Activated CD4-positive, alpha-beta T cell treated with anti-CD3 and anti-CD28 coated beads, Interleukin-2, amount 10 ng/mL, durations not matched to agents 24 days and 14 days (primary cell): Measurements from ENCODE around the gene CEBPA. TPM values are rescaled to one million over a fixed set of nuclear protein-coding genes. Genes with fewer than 3 reads are reported as not detected.

Source experiments
- DNase-seq: peaks from one replicate; pipeline ENCODE4 v3.0.0; 2022
- H3K27ac Mint-ChIP-seq: one replicate; pipeline ENCODE4 v1.8.0; 2022; ENCODE audit warnings: mild to moderate bottlenecking, mixed read lengths
- H3K27me3 Mint-ChIP-seq: one replicate; pipeline ENCODE4 v1.8.0; 2022; ENCODE audit warnings: mixed read lengths
- H3K36me3 Mint-ChIP-seq: one replicate; pipeline ENCODE4 v1.8.0; 2022; ENCODE audit warnings: low read depth, mild to moderate bottlenecking, mixed read lengths
- H3K4me1 Mint-ChIP-seq: one replicate; pipeline ENCODE4 v1.8.0; 2021; ENCODE audit warnings: mixed read lengths
- H3K4me3 Mint-ChIP-seq: one replicate; pipeline ENCODE4 v1.8.0; 2022; ENCODE audit warnings: mild to moderate bottlenecking, moderate library complexity, mixed read lengths
- H3K9me3 Mint-ChIP-seq: one replicate; pipeline ENCODE4 v1.8.0; 2021; ENCODE audit warnings: mixed read lengths
- intact Hi-C: fragments of 100-400 bp; cut with micrococcal nuclease; formaldehyde crosslinking; loops from one replicate; pipeline ENCODE4 v1.15.1; 2023
- total RNA-seq: library from RNA; stranded (reverse); gene quantifications from 2 replicates; pipeline ENCODE4 v1.2.3, GENCODE V29; 2022

Gene CEBPA
- total RNA-seq, 1 donor from 2014 or later = 1.4 TPM

- intact Hi-C loops = loop anchor here (2.0 kb wide), 2 partner anchors 21 to 591 kb away; partner anchors contain the start of genes CEBPA and NUDT19
- Mint-ChIP-seq H3K9me3 (no peaks in the 10 kb centered on the region), H3K27me3 (peaks cover 5% of the 10 kb centered on the region), H3K4me1 (peaks cover 13% of the 10 kb centered on the region), H3K36me3 (no peaks in the 10 kb centered on the region), H3K27ac (no peak overlapping the region), H3K4me3 (no peak overlapping the region)
- no peak for DNase-seq
These were observed 20.9 kb downstream of the CEBPA start for GRCh38 chr19:33281296-33281926.

- intact Hi-C loops = loop anchor here (1.0 to 2.0 kb wide), 4 partner anchors 22 to 590 kb away; partner anchors contain the start of genes CEBPA and NUDT19
- H3K36me3 Mint-ChIP-seq = no peaks in the 10 kb centered on the region
These were observed 21.9 kb downstream of the CEBPA start for GRCh38 chr19:33280351-33280921.

GRCh38 chr19:33279430-33280350, 22.6 kb downstream of the CEBPA start:
- no peak for DNase-seq
- Mint-ChIP-seq H3K36me3 (no peaks in the 10 kb centered on the region), H3K9me3 (no peaks in the 10 kb centered on the region), H3K27ac (peak overlapping the region; percentile 77), H3K4me3 (peak overlapping the region; percentile 2), H3K27me3 (peaks cover 2% of the 10 kb centered on the region), H3K4me1 (peaks cover 9% of the 10 kb centered on the region)
- intact Hi-C loops = loop anchor here (1.0 to 2.0 kb wide), 4 partner anchors 23 to 589 kb away; partner anchors contain the start of genes CEBPA and NUDT19

More at GRCh38 chr19:33280351-33280921, 21.9 kb downstream of the CEBPA start:
- H3K9me3 Mint-ChIP-seq = no peaks in the 10 kb centered on the region
- H3K27me3 Mint-ChIP-seq = peaks cover 5% of the 10 kb centered on the region
- peaks cover 12% of the 10 kb centered on the region for H3K4me1 Mint-ChIP-seq
- peak; percentile 79 for DNase-seq
- H3K27ac Mint-ChIP-seq = peak overlapping the region; percentile 77
- H3K4me3 Mint-ChIP-seq = peak overlapping the region; percentile 2

- Mint-ChIP-seq H3K36me3 (no peaks in the 10 kb centered on the region), H3K9me3 (no peaks in the 10 kb centered on the region), H3K27me3 (peaks cover 2% of the 10 kb centered on the region), H3K27ac (no peak overlapping the region), H3K4me1 (peaks cover 12% of the 10 kb centered on the region), H3K4me3 (no peak overlapping the region)
- intact Hi-C loops = no loop called here
- no peak for DNase-seq
These were observed 23.7 kb downstream of the CEBPA start for GRCh38 chr19:33278403-33279269.

- H3K4me3 Mint-ChIP-seq = no peak overlapping the region
- peaks cover 2% of the 10 kb centered on the region for H3K27me3 Mint-ChIP-seq
These were observed 24.3 kb downstream of the CEBPA start for GRCh38 chr19:33278023-33278402.

GRCh38 chr19:33277434-33277833, 24.9 kb downstream of the CEBPA start:
- Mint-ChIP-seq H3K4me3 (no peak overlapping the region), H3K9me3 (no peaks in the 10 kb centered on the region), H3K27ac (no peak overlapping the region), H3K27me3 (peaks cover 2% of the 10 kb centered on the region), H3K4me1 (peaks cover 12% of the 10 kb centered on the region), H3K36me3 (no peaks in the 10 kb centered on the region)
- intact Hi-C loops = no loop called here
- DNase-seq = no peak

More at GRCh38 chr19:33278023-33278402, 24.3 kb downstream of the CEBPA start:
- no peak for DNase-seq
- H3K4me1 Mint-ChIP-seq = peaks cover 12% of the 10 kb centered on the region
- no peak overlapping the region for H3K27ac Mint-ChIP-seq
- no peaks in the 10 kb centered on the region for H3K36me3 Mint-ChIP-seq
- H3K9me3 Mint-ChIP-seq = no peaks in the 10 kb centered on the region
- intact Hi-C loops = no loop called here

GRCh38 chr19:33275933-33276619, 26.3 kb downstream of the CEBPA start:
- H3K4me3 Mint-ChIP-seq = no peak overlapping the region
- no peak for DNase-seq
- intact Hi-C loops = no loop called here
- H3K27ac Mint-ChIP-seq = no peak overlapping the region
- peaks cover 12% of the 10 kb centered on the region for H3K4me1 Mint-ChIP-seq
- no peaks in the 10 kb centered on the region for H3K36me3 Mint-ChIP-seq
- H3K9me3 Mint-ChIP-seq = no peaks in the 10 kb centered on the region
- no peaks in the 10 kb centered on the region for H3K27me3 Mint-ChIP-seq

GRCh38 chr19:33275559-33275932, 26.8 kb downstream of the CEBPA start:
- H3K9me3 Mint-ChIP-seq = no peaks in the 10 kb centered on the region
- no peaks in the 10 kb centered on the region for H3K27me3 Mint-ChIP-seq
- DNase-seq = no peak
- H3K36me3 Mint-ChIP-seq = no peaks in the 10 kb centered on the region
- no peak overlapping the region for H3K27ac Mint-ChIP-seq
- intact Hi-C loops = no loop called here
- H3K4me3 Mint-ChIP-seq = no peak overlapping the region
- peaks cover 9% of the 10 kb centered on the region for H3K4me1 Mint-ChIP-seq

- Mint-ChIP-seq H3K36me3 (no peaks in the 10 kb centered on the region), H3K4me3 (no peak overlapping the region), H3K27me3 (no peaks in the 10 kb centered on the region), H3K27ac (no peak overlapping the region), H3K4me1 (peaks cover 2% of the 10 kb centered on the region), H3K9me3 (no peaks in the 10 kb centered on the region)
- intact Hi-C loops = loop anchor here (5.0 kb wide), 1 partner anchor 38 kb away; no protein-coding TSS in a partner anchor
- DNase-seq = no peak
These were observed 27.4 kb downstream of the CEBPA start for GRCh38 chr19:33274663-33275558.

GRCh38 chr19:33273881-33274662, 28.3 kb downstream of the CEBPA start:
- Mint-ChIP-seq H3K27me3 (no peaks in the 10 kb centered on the region), H3K4me3 (no peak overlapping the region)

GRCh38 chr19:33273065-33273736, 29.1 kb downstream of the CEBPA start:
- DNase-seq = no peak
- intact Hi-C loops = loop anchor here (5.0 kb wide), 1 partner anchor 36 kb away; no protein-coding TSS in a partner anchor
- no peaks in the 10 kb centered on the region for H3K27me3 Mint-ChIP-seq
- peaks cover 2% of the 10 kb centered on the region for H3K4me1 Mint-ChIP-seq
- no peaks in the 10 kb centered on the region for H3K36me3 Mint-ChIP-seq
- no peak overlapping the region for H3K27ac Mint-ChIP-seq
- no peaks in the 10 kb centered on the region for H3K9me3 Mint-ChIP-seq
- no peak overlapping the region for H3K4me3 Mint-ChIP-seq

More at GRCh38 chr19:33273881-33274662, 28.3 kb downstream of the CEBPA start:
- Mint-ChIP-seq H3K4me1 (peaks cover 2% of the 10 kb centered on the region), H3K9me3 (no peaks in the 10 kb centered on the region), H3K36me3 (no peaks in the 10 kb centered on the region), H3K27ac (peak overlapping the region; percentile 10)
- intact Hi-C loops = loop anchor here (5.0 kb wide), 1 partner anchor 37 kb away; no protein-coding TSS in a partner anchor
- DNase-seq = peak; percentile 64
